ENCODE measurements around the gene PGC. TPM values are rescaled to one million over a fixed set of nuclear protein-coding genes. Genes with fewer than 3 reads are reported as not detected.

PGC gene
- total RNA-seq, 4 donors from 2014 or later: 0.62 TPM; not detected in 3

GRCh38 chr6:41702089-41702745 lies 45.0 kb downstream of the PGC start:
- Histone ChIP-seq H3K4me1 (peaks cover 0 to 81% (median 35%) of the 10 kb centered on the region in 3 donors), H3K36me3 (peaks cover 0 to 21% of the 10 kb centered on the region in 2 donors), H3K4me3 (no peak overlapping the region), H3K27ac (no peak overlapping the region), H3K9me3 (no peaks in the 10 kb centered on the region), H3K27me3 (no peaks in the 10 kb centered on the region)
- TF ChIP-seq EP300 (IDR thresholded peaks at IDR 0.05): no peak
- TF ChIP-seq, protein P1, sequence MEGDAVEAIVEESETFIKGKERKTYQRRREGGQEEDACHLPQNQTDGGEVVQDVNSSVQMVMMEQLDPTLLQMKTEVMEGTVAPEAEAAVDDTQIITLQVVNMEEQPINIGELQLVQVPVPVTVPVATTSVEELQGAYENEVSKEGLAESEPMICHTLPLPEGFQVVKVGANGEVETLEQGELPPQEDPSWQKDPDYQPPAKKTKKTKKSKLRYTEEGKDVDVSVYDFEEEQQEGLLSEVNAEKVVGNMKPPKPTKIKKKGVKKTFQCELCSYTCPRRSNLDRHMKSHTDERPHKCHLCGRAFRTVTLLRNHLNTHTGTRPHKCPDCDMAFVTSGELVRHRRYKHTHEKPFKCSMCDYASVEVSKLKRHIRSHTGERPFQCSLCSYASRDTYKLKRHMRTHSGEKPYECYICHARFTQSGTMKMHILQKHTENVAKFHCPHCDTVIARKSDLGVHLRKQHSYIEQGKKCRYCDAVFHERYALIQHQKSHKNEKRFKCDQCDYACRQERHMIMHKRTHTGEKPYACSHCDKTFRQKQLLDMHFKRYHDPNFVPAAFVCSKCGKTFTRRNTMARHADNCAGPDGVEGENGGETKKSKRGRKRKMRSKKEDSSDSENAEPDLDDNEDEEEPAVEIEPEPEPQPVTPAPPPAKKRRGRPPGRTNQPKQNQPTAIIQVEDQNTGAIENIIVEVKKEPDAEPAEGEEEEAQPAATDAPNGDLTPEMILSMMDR (IDR thresholded peaks at IDR 0.05): no peak
- no peak for TF ChIP-seq POLR2A (IDR thresholded peaks at IDR 0.05)
- TF ChIP-seq POLR2AphosphoS5 (IDR thresholded peaks at IDR 0.05): no peak
- ATAC-seq: no peak
- 100% methylated on average over 1 to 2 of the region's 10 CpGs for WGBS, 2 donors (ENCODE audit: low coverage in 1 of 2)

- TF ChIP-seq EP300 (IDR thresholded peaks at IDR 0.05) (no peak), POLR2AphosphoS5 (IDR thresholded peaks at IDR 0.05) (no peak), POLR2A (IDR thresholded peaks at IDR 0.05) (no peak)
- TF ChIP-seq, protein P1 (IDR thresholded peaks at IDR 0.05): no peak
- 71 to 82% methylated on average over 9 to 13 of the region's 20 CpGs for WGBS, 2 donors (ENCODE audit: low coverage in 1 of 2)
- H3K27ac ChIP-seq: peak overlapping the region in 1 of 4 donors; percentile 14
- no peak for ATAC-seq
- H3K4me1 ChIP-seq: peaks cover 0 to 66% (median 20%) of the 10 kb centered on the region in 3 donors
- no peaks in the 10 kb centered on the region for H3K9me3 ChIP-seq
- H3K4me3 ChIP-seq: no peak overlapping the region
- peaks cover 0 to 21% of the 10 kb centered on the region in 2 donors for H3K36me3 ChIP-seq
- no peaks in the 10 kb centered on the region for H3K27me3 ChIP-seq
Observed at GRCh38 chr6:41700463-41701347, 46.5 kb downstream of the PGC start.

DNA sequence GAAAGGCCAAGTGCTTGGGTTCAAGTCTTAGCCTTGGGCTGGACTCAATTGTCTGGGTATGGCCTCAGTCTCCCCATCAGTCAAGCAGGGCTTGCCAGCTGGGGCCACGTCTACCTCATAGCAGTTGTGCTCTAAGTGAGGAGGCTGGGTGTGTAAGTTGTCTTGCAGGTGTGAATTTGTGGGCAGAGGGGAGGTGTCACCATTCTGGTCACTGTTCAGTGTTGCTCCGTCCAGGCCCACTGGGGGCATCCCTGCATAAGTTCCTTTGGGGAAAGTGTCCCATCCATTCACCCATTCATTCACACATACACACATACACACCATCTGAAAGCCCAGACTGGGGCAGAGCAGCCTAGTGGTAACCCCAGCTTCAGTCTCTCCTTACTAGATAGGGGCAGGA lies 48.1 kb downstream of the PGC start:
- Histone ChIP-seq H3K4me3 (no peak overlapping the region), H3K27me3 (no peaks in the 10 kb centered on the region), H3K27ac (peak overlapping the region in 3 of 4 donors; percentile 33 to 55 (median 44)), H3K9me3 (no peaks in the 10 kb centered on the region), H3K4me1 (peaks cover 0 to 62% (median 5%) of the 10 kb centered on the region in 3 donors), H3K36me3 (peaks cover 0 to 24% of the 10 kb centered on the region in 2 donors)
- TF ChIP-seq, protein P1 (IDR thresholded peaks at IDR 0.05): no peak
- TF ChIP-seq POLR2AphosphoS5 (IDR thresholded peaks at IDR 0.05) (no peak), EP300 (IDR thresholded peaks at IDR 0.05) (no peak), POLR2A (IDR thresholded peaks at IDR 0.05) (no peak)
- WGBS, 2 donors (ENCODE audit: low coverage in 1 of 2): 100% methylated on average over 1 of the region's 2 CpGs; no CpG with 5 or more reads in 1 of the 2 donors
- no peak for ATAC-seq

- ATAC-seq: no peak
- no peaks in the 10 kb centered on the region for H3K9me3 ChIP-seq
- H3K36me3 ChIP-seq: peaks cover 0 to 24% of the 10 kb centered on the region in 2 donors
- WGBS, 2 donors (ENCODE audit: low coverage in 1 of 2): 54 to 63% methylated on average over 8 to 11 of the region's 15 CpGs
- H3K27me3 ChIP-seq: no peaks in the 10 kb centered on the region
- no peak overlapping the region for H3K4me3 ChIP-seq
- peak overlapping the region in 3 of 4 donors; percentile 33 to 55 (median 44) for H3K27ac ChIP-seq
- H3K4me1 ChIP-seq: peaks cover 0 to 62% (median 5%) of the 10 kb centered on the region in 3 donors
- no peak for TF ChIP-seq EP300 (IDR thresholded peaks at IDR 0.05)
- TF ChIP-seq, protein P1 (IDR thresholded peaks at IDR 0.05): no peak
- no peak for TF ChIP-seq POLR2AphosphoS5 (IDR thresholded peaks at IDR 0.05)
- no peak for TF ChIP-seq POLR2A (IDR thresholded peaks at IDR 0.05)
Observed at GRCh38 chr6:41697861-41698781, 49.1 kb downstream of the PGC start.
